ENCODE data around the gene ELMOD1. TPM values are rescaled to one million over a fixed set of nuclear protein-coding genes. Genes with fewer than 3 reads are reported as not detected.

ELMOD1 gene
- total and polyA plus RNA-seq, 10 donors, result 0.02 TPM; not detected in 9

- intact Hi-C loops (cut with DNase I; ENCODE audit: low total_unique reads), result no loop called here
- Histone ChIP-seq H3K4me3 (no peak overlapping the region), H3K9me3 (no peaks in the 10 kb centered on the region), H3K36me3 (no peaks in the 10 kb centered on the region), H3K27ac (no peak overlapping the region), H3K4me1 (no peaks in the 10 kb centered on the region), H3K27me3 (replicated peaks in 1 of 7) (peaks cover 0 to 21% (median 0%) of the 10 kb centered on the region in 7 donors)
- TF ChIP-seq POLR2A (IDR thresholded peaks at IDR 0.05) (no peak), POLR2AphosphoS5 (IDR thresholded peaks at IDR 0.05) (no peak), CTCF (IDR thresholded peaks at IDR 0.05 in 8 of 11, conservative IDR thresholded peaks at IDR 0.05 in 3 of 11) (no peak)
- WGBS, 5 donors, result 67 to 86% (median 80%) methylated on average over 6 of the region's 6 CpGs
- no peak for DNase-seq
These were observed 106.3 kb downstream of the ELMOD1 start for GRCh38 chr11:107697291-107697690.

GRCh38 chr11:107699371-107700285 lies 108.7 kb downstream of the ELMOD1 start:
- Histone ChIP-seq H3K27ac (no peak overlapping the region), H3K27me3 (replicated peaks in 1 of 7) (peaks cover 0 to 27% (median 0%) of the 10 kb centered on the region in 7 donors), H3K36me3 (no peaks in the 10 kb centered on the region), H3K4me1 (no peaks in the 10 kb centered on the region), H3K4me3 (no peak overlapping the region), H3K9me3 (no peaks in the 10 kb centered on the region)
- WGBS, 5 donors, result 81 to 88% (median 83%) methylated on average over 15 of the region's 15 CpGs
- no peak for TF ChIP-seq POLR2A (IDR thresholded peaks at IDR 0.05)
- no peak for TF ChIP-seq CTCF (IDR thresholded peaks at IDR 0.05 in 8 of 11, conservative IDR thresholded peaks at IDR 0.05 in 3 of 11)
- TF ChIP-seq POLR2AphosphoS5 (IDR thresholded peaks at IDR 0.05), result no peak
- intact Hi-C loops (cut with DNase I; ENCODE audit: low total_unique reads), result no loop called here
- no peak for DNase-seq

- intact Hi-C loops (cut with DNase I; ENCODE audit: low total_unique reads), result no loop called here
- 79 to 87% (median 82%) methylated on average over 7 of the region's 7 CpGs for WGBS, 5 donors
- no peak for DNase-seq
- no peak overlapping the region for H3K27ac ChIP-seq
- H3K9me3 ChIP-seq, result no peaks in the 10 kb centered on the region
- no peak for TF ChIP-seq POLR2A (IDR thresholded peaks at IDR 0.05)
- TF ChIP-seq CTCF (IDR thresholded peaks at IDR 0.05 in 8 of 11, conservative IDR thresholded peaks at IDR 0.05 in 3 of 11), result no peak
- no peak for TF ChIP-seq POLR2AphosphoS5 (IDR thresholded peaks at IDR 0.05)
- H3K4me3 ChIP-seq, result no peak overlapping the region
- H3K27me3 ChIP-seq (replicated peaks in 1 of 7), result peaks cover 0 to 27% (median 0%) of the 10 kb centered on the region in 7 donors
- no peaks in the 10 kb centered on the region for H3K4me1 ChIP-seq
- no peaks in the 10 kb centered on the region for H3K36me3 ChIP-seq
These were observed 111.2 kb downstream of the ELMOD1 start for GRCh38 chr11:107702109-107702660.

GRCh38 chr11:107702723-107703122 lies 111.8 kb downstream of the ELMOD1 start:
- intact Hi-C loops (cut with DNase I; ENCODE audit: low total_unique reads), result no loop called here

More at GRCh38 chr11:107702723-107703122, 111.8 kb downstream of the ELMOD1 start:
- WGBS, 5 donors, result 42 to 84% (median 69%) methylated on average over 2 of the region's 2 CpGs
- Histone ChIP-seq H3K4me1 (no peaks in the 10 kb centered on the region), H3K27me3 (replicated peaks in 1 of 7) (peaks cover 0 to 27% (median 0%) of the 10 kb centered on the region in 7 donors), H3K36me3 (no peaks in the 10 kb centered on the region), H3K27ac (no peak overlapping the region), H3K4me3 (no peak overlapping the region), H3K9me3 (no peaks in the 10 kb centered on the region)
- no peak for TF ChIP-seq POLR2AphosphoS5 (IDR thresholded peaks at IDR 0.05)
- no peak for TF ChIP-seq POLR2A (IDR thresholded peaks at IDR 0.05)
- no peak for TF ChIP-seq CTCF (IDR thresholded peaks at IDR 0.05 in 8 of 11, conservative IDR thresholded peaks at IDR 0.05 in 3 of 11)
- DNase-seq, result no peak

Data from spleen (tissue), 11 donors.